ENCODE data around the gene ZSWIM7. TPM values are rescaled to one million over a fixed set of nuclear protein-coding genes. Genes with fewer than 3 reads are reported as not detected.

Gene ZSWIM7
- total RNA-seq, 2 experiments from 2014 or later = 27.2 to 33.2 TPM

- Histone ChIP-seq H3K9me3 (ENCODE audit: low read length) (no peaks in the 10 kb centered on the region), H2AFZ (ENCODE audit: low read length) (no peak overlapping the region), H3K4me1 (ENCODE audit: insufficient read depth, low read length, poor library complexity, severe bottlenecking) (no peaks in the 10 kb centered on the region), H3K79me2 (ENCODE audit: insufficient read depth, low read depth, low read length) (no peaks in the 10 kb centered on the region), H3K4me3 (ENCODE audit: low read depth, low read length, poor library complexity, severe bottlenecking) (no peak overlapping the region), H3K9me2 (ENCODE audit: insufficient read depth, low read length) (no peaks in the 10 kb centered on the region), H3K4me2 (ENCODE audit: low read length) (no peak overlapping the region), H3K27ac (ENCODE audit: low read depth, low read length, poor library complexity, severe bottlenecking) (no peak overlapping the region), H3K36me3 (ENCODE audit: insufficient read depth, low read length) (peaks cover 71% of the 10 kb centered on the region), H4K20me1 (ENCODE audit: insufficient read depth, low read length) (no peaks in the 10 kb centered on the region)
- POLR2A ChIA-PET = interaction anchor here (0.9 kb wide), 2 partner anchors 70 to 141 kb away, joined by 4 to 5 read pairs; no protein-coding TSS in a partner anchor
- CTCF ChIA-PET (ENCODE audit: unreplicated experiment) = no interaction called here
- intact Hi-C loops (cut with micrococcal nuclease; ENCODE audit: unreplicated experiment) = no loop called here
- TF ChIP-seq EZH2phosphoT487 (IDR thresholded peaks at IDR 0.05; ENCODE audit: borderline replicate concordance, low read depth, low read length) = no peak
- BruUV-seq (replicated peaks) = no TSS peak
- no peak for DNase-seq (ENCODE audit: low spot score)
These were observed 47.5 kb upstream of the ZSWIM7 start for GRCh38 chr17:16046966-16047365.

GRCh38 chr17:16044487-16044886 is 45.0 kb upstream of the ZSWIM7 start:
- Histone ChIP-seq H3K79me2 (ENCODE audit: insufficient read depth, low read depth, low read length) (no peaks in the 10 kb centered on the region), H3K4me1 (ENCODE audit: insufficient read depth, low read length, poor library complexity, severe bottlenecking) (no peaks in the 10 kb centered on the region), H3K9me2 (ENCODE audit: insufficient read depth, low read length) (no peaks in the 10 kb centered on the region), H3K4me2 (ENCODE audit: low read length) (no peak overlapping the region), H4K20me1 (ENCODE audit: insufficient read depth, low read length) (no peaks in the 10 kb centered on the region), H3K27ac (ENCODE audit: low read depth, low read length, poor library complexity, severe bottlenecking) (no peak overlapping the region), H2AFZ (ENCODE audit: low read length) (no peak overlapping the region), H3K4me3 (ENCODE audit: low read depth, low read length, poor library complexity, severe bottlenecking) (no peak overlapping the region), H3K36me3 (ENCODE audit: insufficient read depth, low read length) (peaks cover 80% of the 10 kb centered on the region), H3K9me3 (ENCODE audit: low read length) (no peaks in the 10 kb centered on the region)
- DNase-seq (ENCODE audit: low spot score) = no peak
- POLR2A ChIA-PET = interaction anchor here (0.5 to 1.3 kb wide), 2 partner anchors 43 to 146 kb away, joined by 3 read pairs; no protein-coding TSS in a partner anchor
- BruUV-seq (replicated peaks) = no TSS peak
- TF ChIP-seq EZH2phosphoT487 (IDR thresholded peaks at IDR 0.05; ENCODE audit: borderline replicate concordance, low read depth, low read length) (no peak), CTCF (conservative IDR thresholded peaks at IDR 0.05; ENCODE audit: low read length) (no peak)
- intact Hi-C loops (cut with micrococcal nuclease; ENCODE audit: unreplicated experiment) = no loop called here
- CTCF ChIA-PET (ENCODE audit: unreplicated experiment) = no interaction called here

GRCh38 chr17:16040710-16041251 is 41.3 kb upstream of the ZSWIM7 start:
- no TSS peak for BruUV-seq (replicated peaks)
- CTCF ChIA-PET (ENCODE audit: unreplicated experiment) = no interaction called here
- intact Hi-C loops (cut with micrococcal nuclease; ENCODE audit: unreplicated experiment) = no loop called here
- H3K9me3 ChIP-seq (ENCODE audit: low read length) = no peaks in the 10 kb centered on the region
- POLR2A ChIA-PET = interaction anchor here (1.2 kb wide), 1 partner anchor 25 kb away, joined by 3 read pairs; no protein-coding TSS in a partner anchor
- H2AFZ ChIP-seq (ENCODE audit: low read length) = no peak overlapping the region
- DNase-seq (ENCODE audit: low spot score) = no peak
- no peak overlapping the region for H3K27ac ChIP-seq (ENCODE audit: low read depth, low read length, poor library complexity, severe bottlenecking)
- no peaks in the 10 kb centered on the region for H3K79me2 ChIP-seq (ENCODE audit: insufficient read depth, low read depth, low read length)
- no peaks in the 10 kb centered on the region for H4K20me1 ChIP-seq (ENCODE audit: insufficient read depth, low read length)
- H3K4me3 ChIP-seq (ENCODE audit: low read depth, low read length, poor library complexity, severe bottlenecking) = no peak overlapping the region
- H3K4me2 ChIP-seq (ENCODE audit: low read length) = no peak overlapping the region
- no peaks in the 10 kb centered on the region for H3K4me1 ChIP-seq (ENCODE audit: insufficient read depth, low read length, poor library complexity, severe bottlenecking)
- peaks cover 91% of the 10 kb centered on the region for H3K36me3 ChIP-seq (ENCODE audit: insufficient read depth, low read length)
- TF ChIP-seq CTCF (conservative IDR thresholded peaks at IDR 0.05; ENCODE audit: low read length) (no peak), EZH2phosphoT487 (IDR thresholded peaks at IDR 0.05; ENCODE audit: borderline replicate concordance, low read depth, low read length) (no peak)
- H3K9me2 ChIP-seq (ENCODE audit: insufficient read depth, low read length) = no peaks in the 10 kb centered on the region
